HG03460 (cell line): Measurements from ENCODE around the gene HTN1.
"Not testable (repeated sequence)": the region's sequence is repeated elsewhere in the genome, so short reads cannot be mapped to it uniquely, and the experiment has no call there.

Experiments used
- ATAC-seq: cut with Tn5 transposase; IDR thresholded peaks from one replicate; pipeline ENCODE4 v1.9.1; 2021; ENCODE audit not compliant: unreplicated experiment

Gene HTN1

GRCh38 chr4:70050138-70050537 is at the start of gene HTN1:
HTN1 (plus strand) TSS chr4:70050438; CDS start chr4:70053077, 2,639 bp downstream.
- ATAC-seq, result not testable (repeated sequence)

GRCh38 chr4:70000711-70001110 is 49.5 kb upstream of the HTN1 start:
- ATAC-seq, result no peak

GRCh38 chr4:70002507-70002906 is 47.7 kb upstream of the HTN1 start:
- ATAC-seq, result no peak

GRCh38 chr4:70008771-70009170 is 41.5 kb upstream of the HTN1 start:
- no peak for ATAC-seq

GRCh38 chr4:70019006-70019405 is 31.2 kb upstream of the HTN1 start:
- ATAC-seq, result not testable (repeated sequence)

- no peak for ATAC-seq
Measured at GRCh38 chr4:70023218-70023617, 27.0 kb upstream of the HTN1 start.

GRCh38 chr4:70027011-70027410 is 23.2 kb upstream of the HTN1 start:
- no peak for ATAC-seq

- ATAC-seq, result not testable (repeated sequence)
Measured at GRCh38 chr4:70028159-70028558, 22.1 kb upstream of the HTN1 start, which contains the start of gene HTN3. HTN3 (plus strand) TSS chr4:70028459; CDS start chr4:70030741, 2,282 bp downstream.

- not testable (repeated sequence) for ATAC-seq
Measured at GRCh38 chr4:70037559-70037958, 12.7 kb upstream of the HTN1 start.

- not testable (repeated sequence) for ATAC-seq
Measured at GRCh38 chr4:70039928-70040327, 10.3 kb upstream of the HTN1 start.

GRCh38 chr4:70041652-70042286 is 8.5 kb upstream of the HTN1 start:
- no peak for ATAC-seq

- not testable (repeated sequence) for ATAC-seq
Measured at GRCh38 chr4:70056534-70056933, 6.3 kb downstream of the HTN1 start.

GRCh38 chr4:70057651-70058050 is 7.4 kb downstream of the HTN1 start:
- no peak for ATAC-seq

GRCh38 chr4:70059149-70059548 is 8.9 kb downstream of the HTN1 start:
- ATAC-seq, result no peak

GRCh38 chr4:70062000-70062399 is 11.8 kb downstream of the HTN1 start:
- ATAC-seq, result peak; percentile 95

- no peak for ATAC-seq
Measured at GRCh38 chr4:70080205-70080604, 30.0 kb downstream of the HTN1 start.

GRCh38 chr4:70099206-70099605 is 49.0 kb downstream of the HTN1 start:
- ATAC-seq, result no peak
